PC-9 (cell line): Measurements from ENCODE around the gene PHOX2B. TPM values are rescaled to one million over a fixed set of nuclear protein-coding genes. Genes with fewer than 3 reads are reported as not detected.

Experiments used
- BruUV-seq: library from RNA; stranded (reverse); fragments of 400-500 nt; replicated peaks from 2 replicates; lab custom pipeline; 2021; lab: Mats Ljungman, UMichigan
- CTCF ChIA-PET: fragments of 300-600 bp; sonication (Branson Sonifier 250); formaldehyde crosslinking; loops from one replicate; lab custom pipeline; 2022; ENCODE audit warnings: antibody characterized with exemption; lab: Charles Lee
- POLR2A ChIA-PET: fragments of 300-600 bp; sonication (Branson Sonifier 250); formaldehyde crosslinking; loops from one replicate; lab custom pipeline; 2022; ENCODE audit warnings: antibody characterized with exemption; ENCODE audit not compliant: unreplicated experiment; lab: Charles Lee
- DNase-seq, 2 experiments: peaks; one replicate each; pipeline versions ENCODE4 v3.0.0 to v3.0.0-alpha.2; 2015 to 2022; ENCODE audit warnings: mixed read lengths in 1 of 2
- H2AFZ ChIP-seq: fragments of 200-600 bp; sonication (generic); 2 replicates; pipeline ENCODE4 v1.8.1; 2017; ENCODE audit warnings: antibody characterized with exemption
- H3F3A ChIP-seq: fragments of 200-600 bp; sonication (generic); 2 replicates; pipeline ENCODE4 v1.8.1; 2017; ENCODE audit warnings: antibody characterized with exemption, mild to moderate bottlenecking, low read depth; ENCODE audit not compliant: insufficient read depth
- H3K27ac ChIP-seq: fragments of 200-600 bp; sonication (generic); 2 replicates; pipeline ENCODE4 v1.6.1; 2016; ENCODE audit warnings: mixed run types
- H3K27me3 ChIP-seq: fragments of 200-600 bp; sonication (generic); 2 replicates; pipeline ENCODE4 v1.6.1; 2016; ENCODE audit warnings: low read depth, mixed run types; ENCODE audit not compliant: insufficient read depth
- H3K36me3 ChIP-seq: fragments of 200-600 bp; sonication (generic); 2 replicates; pipeline ENCODE4 v1.6.1; 2016; ENCODE audit warnings: low read depth, mixed run types
- H3K4me1 ChIP-seq: fragments of 200-600 bp; sonication (generic); replicated peaks from 2 replicates; pipeline ENCODE4 v1.6.1; 2016; ENCODE audit warnings: mixed run types; ENCODE audit not compliant: insufficient read depth
- H3K4me2 ChIP-seq: fragments of 200-600 bp; sonication (generic); 2 replicates; pipeline ENCODE4 v1.6.1; 2017; ENCODE audit warnings: mixed run types
- H3K4me3 ChIP-seq: fragments of 200-600 bp; sonication (generic); 2 replicates; pipeline ENCODE4 v1.6.1; 2016; ENCODE audit warnings: mixed run types
- H3K79me2 ChIP-seq: fragments of 200-600 bp; sonication (generic); 2 replicates; pipeline ENCODE4 v1.6.1; 2017; ENCODE audit warnings: low read depth, mixed run types
- H3K9me2 ChIP-seq: fragments of 200-600 bp; sonication (generic); 2 replicates; pipeline ENCODE4 v1.8.1; 2017; ENCODE audit warnings: mild to moderate bottlenecking; ENCODE audit not compliant: insufficient read depth
- H3K9me3 ChIP-seq: fragments of 200-600 bp; sonication (generic); 2 replicates; pipeline ENCODE4 v1.8.1; 2016; ENCODE audit warnings: low read depth; ENCODE audit not compliant: insufficient read depth
- H4K20me1 ChIP-seq: fragments of 200-600 bp; sonication (generic); 2 replicates; pipeline ENCODE4 v1.8.1; 2017; ENCODE audit not compliant: insufficient read depth
- CTCF ChIP-seq: fragments of 200-600 bp; sonication (generic); conservative IDR thresholded peaks from 2 replicates; pipeline ENCODE4 v1.6.1; 2017; ENCODE audit warnings: mixed run types, antibody characterized with exemption, mild to moderate bottlenecking, moderate library complexity
- EZH2 ChIP-seq: fragments of 200-600 bp; sonication (generic); IDR thresholded peaks from 2 replicates; pipeline ENCODE4 v1.8.0; 2017; ENCODE audit warnings: antibody characterized with exemption, low read depth
- intact Hi-C: fragments of 100-400 bp; cut with micrococcal nuclease; formaldehyde crosslinking; loops from one replicate; pipeline ENCODE4 v1.10.0; 2022; ENCODE audit not compliant: unreplicated experiment
- total RNA-seq: library from RNA; stranded (reverse); gene quantifications from 2 replicates; pipeline ENCODE4 v1.2.3, GENCODE V29; 2021

PHOX2B gene
- total RNA-seq, 1 experiment from 2014 or later, result not detected

DNA sequence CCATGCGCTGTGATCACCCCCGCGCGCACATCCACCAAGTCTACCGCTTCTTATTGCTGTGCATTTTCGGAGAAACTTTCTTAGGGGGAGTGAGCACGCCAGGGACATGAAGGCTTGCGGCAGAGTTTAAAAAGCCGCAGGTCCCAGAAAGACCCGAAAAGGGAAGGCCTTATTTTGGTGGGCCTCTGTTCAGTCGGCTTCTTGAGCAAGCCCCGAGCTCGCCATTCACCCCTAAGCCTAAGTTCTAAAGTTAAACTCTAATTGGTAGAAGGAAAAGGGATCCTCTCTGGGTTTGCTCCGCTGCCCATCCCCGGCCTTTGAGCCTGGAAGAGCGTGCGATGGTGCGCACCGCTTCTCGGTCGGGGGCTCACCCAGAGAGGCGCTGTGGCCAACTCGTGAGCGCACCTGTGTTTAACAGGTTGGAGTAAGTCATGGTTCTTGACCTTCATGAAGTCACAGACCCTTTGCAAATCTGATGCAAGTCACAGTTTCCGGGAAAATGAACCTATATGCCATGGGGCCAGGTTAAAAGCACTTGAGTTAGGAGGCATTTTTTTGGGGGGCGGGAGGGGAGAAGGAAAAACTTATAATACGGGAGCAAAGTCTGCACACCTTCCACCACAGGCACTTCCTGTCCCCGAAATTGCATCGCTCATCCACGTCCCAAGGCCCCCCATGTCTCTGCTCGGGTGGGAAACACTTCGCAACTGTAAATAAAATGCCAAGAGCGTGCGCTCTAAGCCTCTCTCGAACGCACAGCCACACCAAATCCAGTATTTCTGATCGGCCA, 1.9 kb downstream of the PHOX2B start:
- H3K4me1 ChIP-seq, result no peaks in the 10 kb centered on the region
- H3K9me3 ChIP-seq, result no peaks in the 10 kb centered on the region
- CTCF ChIA-PET, result no interaction called here
- H3K9me2 ChIP-seq, result no peaks in the 10 kb centered on the region
- H3K4me2 ChIP-seq, result no peak overlapping the region
- TF ChIP-seq CTCF, result no peak
- no peak for TF ChIP-seq EZH2
- DNase-seq, result no peak
- intact Hi-C loops, result no loop called here
- no peaks in the 10 kb centered on the region for H3F3A ChIP-seq
- no peaks in the 10 kb centered on the region for H3K36me3 ChIP-seq
- H3K4me3 ChIP-seq, result no peak overlapping the region
- no TSS peak for BruUV-seq
- POLR2A ChIA-PET, result no interaction called here
- no peak overlapping the region for H2AFZ ChIP-seq
- H3K79me2 ChIP-seq, result no peaks in the 10 kb centered on the region
- peaks cover 71% of the 10 kb centered on the region; the same call in 1 of the 2 replicates for H3K27me3 ChIP-seq
- H4K20me1 ChIP-seq, result no peaks in the 10 kb centered on the region
- no peak overlapping the region for H3K27ac ChIP-seq

- BruUV-seq, result no TSS peak
- Histone ChIP-seq H3K27me3 (peaks cover 66% of the 10 kb centered on the region; the same call in 1 of the 2 replicates), H3K36me3 (no peaks in the 10 kb centered on the region), H4K20me1 (no peaks in the 10 kb centered on the region), H3K9me3 (no peaks in the 10 kb centered on the region), H2AFZ (no peak overlapping the region), H3K4me1 (no peaks in the 10 kb centered on the region), H3K4me3 (no peak overlapping the region), H3K79me2 (no peaks in the 10 kb centered on the region), H3F3A (no peaks in the 10 kb centered on the region), H3K9me2 (no peaks in the 10 kb centered on the region), H3K4me2 (no peak overlapping the region), H3K27ac (no peak overlapping the region)
- CTCF ChIA-PET, result no interaction called here
- no peak for DNase-seq
- POLR2A ChIA-PET, result no interaction called here
- intact Hi-C loops, result no loop called here
- TF ChIP-seq CTCF (no peak), EZH2 (no peak)
These were observed 2.5 kb downstream of the PHOX2B start for GRCh38 chr4:41746025-41746439.

- no peak for DNase-seq
- Histone ChIP-seq H3K27ac (no peak overlapping the region), H3K27me3 (peaks cover 60% of the 10 kb centered on the region; the same call in 1 of the 2 replicates), H3K9me3 (no peaks in the 10 kb centered on the region), H3K4me3 (no peak overlapping the region), H3K4me1 (no peaks in the 10 kb centered on the region), H4K20me1 (no peaks in the 10 kb centered on the region), H3K79me2 (no peaks in the 10 kb centered on the region), H2AFZ (no peak overlapping the region), H3K9me2 (no peaks in the 10 kb centered on the region), H3K36me3 (no peaks in the 10 kb centered on the region), H3F3A (no peaks in the 10 kb centered on the region), H3K4me2 (no peak overlapping the region)
- ChIA-PET CTCF (no interaction called here), POLR2A (no interaction called here)
- intact Hi-C loops, result no loop called here
- TF ChIP-seq EZH2, result no peak
- TF ChIP-seq CTCF, result no peak
- no TSS peak for BruUV-seq
These were observed 3.1 kb downstream of the PHOX2B start for GRCh38 chr4:41745292-41746024.
